Smooth muscle cell (in vitro differentiated cells): Measurements from ENCODE around the gene AKAP9. TPM values are rescaled to one million over a fixed set of nuclear protein-coding genes. Genes with fewer than 3 reads are reported as not detected.
"Not testable (repeated sequence)": the region's sequence is repeated elsewhere in the genome, so short reads cannot be mapped to it uniquely, and the experiment has no call there.

Source experiments
- DNase-seq: peaks from one replicate; lab custom pipeline; 2025; ENCODE audit not compliant: unreplicated experiment; lab: John Stamatoyannopoulos, UW
- H2AFZ ChIP-seq: fragments of 200-600 bp; sonication (generic); 2 replicates; pipeline ENCODE4 v1.6.0; 2016; ENCODE audit warnings: antibody characterized with exemption, low read depth, mild to moderate bottlenecking
- H3F3A ChIP-seq: fragments of 200-600 bp; sonication (generic); 2 replicates; pipeline ENCODE4 v1.6.0; 2017; ENCODE audit warnings: antibody characterized with exemption, low read depth
- H3K27ac ChIP-seq: fragments of 200-600 bp; sonication (generic); 2 replicates; pipeline ENCODE4 v1.5.1; 2016; ENCODE audit warnings: low read depth, mild to moderate bottlenecking
- H3K27me3 ChIP-seq: fragments of 200-600 bp; sonication (generic); 2 replicates; pipeline ENCODE4 v1.6.1; 2016; ENCODE audit warnings: low read depth, mild to moderate bottlenecking
- H3K36me3 ChIP-seq: fragments of 200-600 bp; sonication (generic); 2 replicates; pipeline ENCODE4 v1.5.1; 2016; ENCODE audit warnings: low read depth
- H3K4me1 ChIP-seq: fragments of 200-600 bp; sonication (generic); 2 replicates; pipeline ENCODE4 v1.5.1; 2016; ENCODE audit warnings: low read depth
- H3K4me2 ChIP-seq: fragments of 200-600 bp; sonication (generic); 2 replicates; pipeline ENCODE4 v1.6.0; 2016; ENCODE audit warnings: mild to moderate bottlenecking
- H3K4me3 ChIP-seq: fragments of 200-600 bp; sonication (generic); 2 replicates; pipeline ENCODE4 v1.5.1; 2016; ENCODE audit warnings: mild to moderate bottlenecking
- H3K79me2 ChIP-seq: fragments of 200-600 bp; sonication (generic); 2 replicates; pipeline ENCODE4 v1.6.0; 2016; ENCODE audit warnings: low read depth, mild to moderate bottlenecking
- H3K9ac ChIP-seq: fragments of 200-600 bp; sonication (generic); 2 replicates; pipeline ENCODE4 v1.6.0; 2016; ENCODE audit warnings: low read depth
- H3K9me3 ChIP-seq: fragments of 200-600 bp; sonication (generic); replicated peaks from 2 replicates; pipeline ENCODE4 v1.5.1; 2016; ENCODE audit warnings: low read depth
- H4K20me1 ChIP-seq: fragments of 200-600 bp; sonication (generic); 2 replicates; pipeline ENCODE4 v1.6.0; 2016; ENCODE audit warnings: low read depth
- WGBS: methylation state at CpG from one replicate; pipeline ENCODE4 v1.1.7; 2016; ENCODE audit warnings: low lambda C conversion rate; 5-methylcytosine and 5-hydroxymethylcytosine counted together
- polyA plus RNA-seq: library from polyadenylated mRNA; unstranded; fragments of >200 nt; fragmentation: Nextera tagmentation; extraction: Ambion mirVana; gene quantifications from 2 replicates; pipeline ENCODE4 v1.2.1, GENCODE V29; 2016
- total RNA-seq: library from RNA; depleted of rRNA; stranded (reverse); fragments of >200 nt; gene quantifications from 2 replicates; pipeline ENCODE4 v1.2.3, GENCODE V29; 2014
- TF ChIP-seq, protein P1 (sequence below): fragments of 200-600 bp; sonication (generic); IDR thresholded peaks from 2 replicates; pipeline ENCODE4 v1.5.1; 2017; ENCODE audit warnings: borderline replicate concordance, mild to moderate bottlenecking, antibody characterized with exemption; ENCODE audit not compliant: insufficient read depth, poor library complexity, severe bottlenecking

The AKAP9 gene
- total and polyA plus RNA-seq, 2 experiments from 2014 or later: 41.7 to 57.8 TPM

DNA sequence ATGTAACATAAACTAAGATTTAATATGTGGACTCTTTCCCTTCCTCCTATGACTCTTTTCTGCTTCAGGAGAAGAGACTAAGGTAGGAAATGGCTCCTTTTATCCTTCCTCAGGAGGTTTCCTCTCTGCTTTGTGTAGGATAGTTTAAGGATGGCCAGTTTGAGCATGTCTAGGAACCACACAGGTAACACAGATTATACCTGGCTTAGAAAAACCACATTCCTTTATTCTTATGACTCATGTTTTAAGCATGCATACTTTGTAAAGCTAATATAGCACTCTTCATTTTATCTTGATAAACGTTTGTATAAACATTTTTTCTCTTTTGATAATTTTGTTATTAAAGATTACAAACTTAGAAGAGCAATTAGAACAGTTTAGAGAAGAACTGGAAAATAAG is 135.8 kb downstream of the AKAP9 start:
- TF ChIP-seq, protein P1, sequence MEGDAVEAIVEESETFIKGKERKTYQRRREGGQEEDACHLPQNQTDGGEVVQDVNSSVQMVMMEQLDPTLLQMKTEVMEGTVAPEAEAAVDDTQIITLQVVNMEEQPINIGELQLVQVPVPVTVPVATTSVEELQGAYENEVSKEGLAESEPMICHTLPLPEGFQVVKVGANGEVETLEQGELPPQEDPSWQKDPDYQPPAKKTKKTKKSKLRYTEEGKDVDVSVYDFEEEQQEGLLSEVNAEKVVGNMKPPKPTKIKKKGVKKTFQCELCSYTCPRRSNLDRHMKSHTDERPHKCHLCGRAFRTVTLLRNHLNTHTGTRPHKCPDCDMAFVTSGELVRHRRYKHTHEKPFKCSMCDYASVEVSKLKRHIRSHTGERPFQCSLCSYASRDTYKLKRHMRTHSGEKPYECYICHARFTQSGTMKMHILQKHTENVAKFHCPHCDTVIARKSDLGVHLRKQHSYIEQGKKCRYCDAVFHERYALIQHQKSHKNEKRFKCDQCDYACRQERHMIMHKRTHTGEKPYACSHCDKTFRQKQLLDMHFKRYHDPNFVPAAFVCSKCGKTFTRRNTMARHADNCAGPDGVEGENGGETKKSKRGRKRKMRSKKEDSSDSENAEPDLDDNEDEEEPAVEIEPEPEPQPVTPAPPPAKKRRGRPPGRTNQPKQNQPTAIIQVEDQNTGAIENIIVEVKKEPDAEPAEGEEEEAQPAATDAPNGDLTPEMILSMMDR: no peak
- Histone ChIP-seq H3K79me2 (no peaks in the 10 kb centered on the region), H3K36me3 (peaks cover 20% of the 10 kb centered on the region), H3K9ac (no peak overlapping the region), H3K4me3 (no peak overlapping the region), H4K20me1 (no peaks in the 10 kb centered on the region), H3F3A (no peaks in the 10 kb centered on the region), H3K9me3 (no peaks in the 10 kb centered on the region), H3K27me3 (no peaks in the 10 kb centered on the region), H3K27ac (peak overlapping the region; percentile 77), H2AFZ (no peak overlapping the region), H3K4me1 (no peaks in the 10 kb centered on the region), H3K4me2 (no peak overlapping the region)
- 56% methylated on average over 1 of the region's 1 CpG for WGBS
- no peak for DNase-seq

DNA sequence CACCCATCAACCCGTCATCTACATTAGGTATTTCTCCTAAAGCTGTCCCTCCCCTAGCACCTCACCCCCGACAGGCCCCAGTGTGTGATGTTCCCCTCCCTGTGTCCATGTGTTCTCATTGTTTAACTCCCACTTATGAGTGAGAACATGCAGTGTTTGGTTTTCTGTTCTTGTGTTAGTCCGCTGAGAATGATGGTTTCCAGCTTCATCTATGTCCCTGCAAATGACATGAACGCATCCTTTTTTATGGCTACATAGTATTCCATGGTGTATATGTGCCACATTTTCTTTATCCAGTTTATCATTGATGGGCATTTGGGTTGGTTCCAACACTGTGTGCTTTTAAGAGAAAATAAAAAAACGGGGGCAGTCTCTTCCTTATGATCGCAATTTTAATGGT is 143.3 kb downstream of the AKAP9 start:
- H3K79me2 ChIP-seq, H3F3A ChIP-seq, H4K20me1 ChIP-seq, H3K4me1 ChIP-seq, H3K27ac ChIP-seq, H3K9ac ChIP-seq, DNase-seq, H3K4me3 ChIP-seq, H2AFZ ChIP-seq, H3K9me3 ChIP-seq, H3K4me2 ChIP-seq, H3K27me3 ChIP-seq: not testable (repeated sequence)
- 100% methylated on average over 6 of the region's 6 CpGs for whole genome bisulfite sequencing
- H3K36me3 ChIP-seq: peaks cover 66% of the 10 kb centered on the region

DNA sequence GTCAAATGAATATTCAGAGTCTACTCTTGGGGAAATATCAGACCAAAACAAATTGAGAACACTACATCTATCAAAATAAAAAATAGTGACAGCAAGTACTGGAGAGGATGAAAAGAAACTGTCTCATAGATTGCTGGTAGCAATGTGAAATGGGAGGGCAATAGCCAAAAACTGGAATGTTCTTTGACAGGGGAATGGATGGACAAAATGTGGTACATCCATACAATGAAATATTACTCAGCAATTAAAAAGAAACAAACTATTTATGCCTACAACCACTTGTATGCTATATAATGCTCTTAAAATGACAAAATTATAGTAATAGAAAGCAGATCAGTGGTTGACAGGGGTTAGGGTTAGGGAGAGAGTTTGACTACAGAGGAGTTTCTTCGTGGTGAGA is 147.6 kb downstream of the AKAP9 start:
- Histone ChIP-seq H3K36me3 (peaks cover 76% of the 10 kb centered on the region), H3F3A (no peaks in the 10 kb centered on the region), H2AFZ (no peak overlapping the region), H3K4me3 (no peak overlapping the region), H3K9me3 (no peaks in the 10 kb centered on the region), H3K4me2 (no peak overlapping the region), H3K9ac (no peak overlapping the region), H3K4me1 (no peaks in the 10 kb centered on the region), H3K27ac (no peak overlapping the region), H3K79me2 (no peaks in the 10 kb centered on the region), H3K27me3 (no peaks in the 10 kb centered on the region), H4K20me1 (no peaks in the 10 kb centered on the region)
- TF ChIP-seq, protein P1: no peak
- 100% methylated on average over 1 of the region's 1 CpG for WGBS
- DNase-seq: no peak

DNA sequence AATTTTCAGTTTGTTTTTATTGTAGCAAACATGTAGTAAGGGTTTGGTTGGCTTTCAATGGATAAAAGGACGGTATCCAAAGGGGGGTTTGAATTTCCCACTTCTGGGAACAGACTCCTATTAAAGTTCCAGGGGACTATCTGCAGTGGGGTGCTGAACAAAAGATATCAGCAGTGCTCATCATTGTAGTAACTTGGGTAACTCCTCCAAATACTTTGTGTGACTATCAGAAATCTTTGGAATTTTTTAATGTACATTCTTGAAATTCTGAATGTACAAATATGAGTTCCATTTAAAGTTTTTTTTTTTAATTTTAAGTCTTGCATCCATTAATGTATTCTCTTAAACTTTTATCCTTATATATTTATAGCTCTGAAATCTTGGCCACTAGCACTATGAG is 151.5 kb downstream of the AKAP9 start:
- DNase-seq: no peak
- no peaks in the 10 kb centered on the region for H4K20me1 ChIP-seq
- H3F3A ChIP-seq: no peaks in the 10 kb centered on the region
- no peak overlapping the region for H3K4me3 ChIP-seq
- H3K36me3 ChIP-seq: peaks cover 56% of the 10 kb centered on the region
- no peaks in the 10 kb centered on the region for H3K4me1 ChIP-seq
- no peaks in the 10 kb centered on the region for H3K79me2 ChIP-seq
- H2AFZ ChIP-seq: no peak overlapping the region
- TF ChIP-seq, protein P1: no peak
- no peaks in the 10 kb centered on the region for H3K9me3 ChIP-seq
- H3K9ac ChIP-seq: no peak overlapping the region
- no peak overlapping the region for H3K4me2 ChIP-seq
- no peaks in the 10 kb centered on the region for H3K27me3 ChIP-seq
- H3K27ac ChIP-seq: no peak overlapping the region
- 97% methylated on average over 1 of the region's 1 CpG for WGBS
